Naive B cell (primary cell): ENCODE measurements around the gene RNF141. TPM values are rescaled to one million over a fixed set of nuclear protein-coding genes. Genes with fewer than 3 reads are reported as not detected.

Source experiments
- ATAC-seq, 2 donors: fragments of 150-1000 bp; cut with Tn5 transposase; 2 replicates each; pipeline ENCODE4 v1.10.0; 2021; ENCODE audit warnings: low read depth in 2 of 2, mild to moderate bottlenecking in 2 of 2, moderate library complexity in 2 of 2
- DNase-seq: peaks from one replicate; pipeline ENCODE4 v3.0.0; 2022
- H3K27ac Mint-ChIP-seq, 6 donors: one replicate each; pipeline ENCODE4 v1.8.0; 2020 to 2022; ENCODE audit warnings: mild to moderate bottlenecking in 6 of 6, mixed read lengths in 6 of 6, moderate library complexity in 5 of 6, inconsistent platforms in 2 of 6
- H3K27me3 Mint-ChIP-seq, 3 donors: one replicate each; pipeline ENCODE4 v1.8.0; 2021 to 2022; ENCODE audit warnings: mixed read lengths in 3 of 3, mild to moderate bottlenecking in 1 of 3
- H3K36me3 Mint-ChIP-seq, 2 donors: one replicate each; pipeline ENCODE4 v1.8.0; 2020 to 2022; ENCODE audit warnings: mixed read lengths in 2 of 2, inconsistent platforms in 1 of 2, mild to moderate bottlenecking in 1 of 2
- H3K4me1 Mint-ChIP-seq, 3 donors: one replicate each; pipeline ENCODE4 v1.8.0; 2020 to 2022; ENCODE audit warnings: mixed read lengths in 3 of 3, inconsistent platforms in 1 of 3, mild to moderate bottlenecking in 1 of 3, moderate library complexity in 1 of 3
- H3K4me3 Mint-ChIP-seq, 8 donors: one replicate each; pipeline ENCODE4 v1.8.0; 2020 to 2022; ENCODE audit warnings: mild to moderate bottlenecking in 8 of 8, mixed read lengths in 8 of 8, moderate library complexity in 8 of 8, inconsistent platforms in 2 of 8
- H3K9me3 Mint-ChIP-seq, 7 donors: one replicate each; pipeline ENCODE4 v1.8.0; 2020 to 2022; ENCODE audit warnings: mixed read lengths in 7 of 7, mild to moderate bottlenecking in 5 of 7, inconsistent platforms in 2 of 7, moderate library complexity in 1 of 7
- polyA plus RNA-seq, 6 donors: library from polyadenylated mRNA; unstranded; fragments of 300-500 nt; fragmentation: Illumina TruSeq; gene quantifications; one replicate each; pipeline ENCODE4 v1.2.3, GENCODE V29; 2021; ENCODE audit warnings: low read depth in 6 of 6

RNF141 gene
- polyA plus RNA-seq, 6 donors from 2014 or later = 101 to 187 (median 132) TPM

GRCh38 chr11:10573028-10573427, 32.0 kb upstream of the RNF141 start:
- H3K4me3 Mint-ChIP-seq = peak overlapping the region in 1 of 8 donors; percentile 44
- no peaks in the 10 kb centered on the region for H3K27me3 Mint-ChIP-seq
- peak overlapping the region in 2 of 6 donors; percentile 47 to 53 for H3K27ac Mint-ChIP-seq
- no peak for DNase-seq
- H3K4me1 Mint-ChIP-seq = peaks cover 44 to 68% (median 63%) of the 10 kb centered on the region in 3 donors
- peak in 1 of 2 donors; percentile 54 for ATAC-seq
- H3K9me3 Mint-ChIP-seq = no peaks in the 10 kb centered on the region
- H3K36me3 Mint-ChIP-seq = peaks cover 0 to 12% of the 10 kb centered on the region in 2 donors

GRCh38 chr11:10572533-10572932, 31.5 kb upstream of the RNF141 start:
- Mint-ChIP-seq H3K27me3 (no peaks in the 10 kb centered on the region), H3K27ac (peak overlapping the region in 2 of 6 donors; percentile 67 to 70), H3K9me3 (no peaks in the 10 kb centered on the region), H3K36me3 (peaks cover 0 to 12% of the 10 kb centered on the region in 2 donors), H3K4me1 (peaks cover 40 to 63% (median 60%) of the 10 kb centered on the region in 3 donors), H3K4me3 (peak overlapping the region in 1 of 8 donors; percentile 21)
- DNase-seq = no peak
- no peak for ATAC-seq

DNA sequence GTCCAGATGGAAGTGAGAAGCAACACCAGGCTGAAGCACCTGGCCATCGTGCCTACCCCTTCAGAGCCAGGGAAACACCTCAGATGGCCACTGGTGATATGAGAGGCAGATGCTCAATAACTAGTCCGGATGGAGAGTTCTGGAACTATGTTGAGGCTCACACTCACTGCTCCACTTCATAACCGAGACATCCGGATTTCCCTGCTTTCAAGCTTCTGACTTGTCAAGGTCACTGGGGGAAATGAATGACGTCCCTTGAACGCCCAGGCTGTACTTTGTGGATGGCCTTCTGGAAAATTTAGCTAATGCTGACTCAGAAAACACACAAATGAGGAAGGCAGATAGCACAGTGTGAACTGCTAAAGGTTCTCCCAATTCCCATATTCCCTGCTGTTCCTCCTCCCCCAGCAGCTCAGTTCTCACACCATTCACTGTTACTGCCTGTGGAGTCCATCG, 27.5 kb upstream of the RNF141 start, which contains the start of gene LYVE1:
Gene LYVE1, minus strand, starts transcription at position 180 of the 456 bp plus-strand sequence. Its CDS starts 133 bp downstream, at position 47.
- H3K27ac Mint-ChIP-seq = peak within 1 kb of the TSS in 4 of 6 donors; percentile 9 to 82 (median 46)
- no peaks in the 10 kb centered on the region for H3K27me3 Mint-ChIP-seq
- peaks cover 0 to 12% of the 10 kb centered on the region in 2 donors for H3K36me3 Mint-ChIP-seq
- DNase-seq (no peak), ATAC-seq (no peak)
- H3K9me3 Mint-ChIP-seq = peaks cover 0 to 1% (median 0%) of the 10 kb centered on the region in 7 donors
- H3K4me3 Mint-ChIP-seq = peak within 1 kb of the TSS in 1 of 8 donors; percentile 45
- H3K4me1 Mint-ChIP-seq = peaks cover 48 to 67% (median 66%) of the 10 kb centered on the region in 3 donors

DNA sequence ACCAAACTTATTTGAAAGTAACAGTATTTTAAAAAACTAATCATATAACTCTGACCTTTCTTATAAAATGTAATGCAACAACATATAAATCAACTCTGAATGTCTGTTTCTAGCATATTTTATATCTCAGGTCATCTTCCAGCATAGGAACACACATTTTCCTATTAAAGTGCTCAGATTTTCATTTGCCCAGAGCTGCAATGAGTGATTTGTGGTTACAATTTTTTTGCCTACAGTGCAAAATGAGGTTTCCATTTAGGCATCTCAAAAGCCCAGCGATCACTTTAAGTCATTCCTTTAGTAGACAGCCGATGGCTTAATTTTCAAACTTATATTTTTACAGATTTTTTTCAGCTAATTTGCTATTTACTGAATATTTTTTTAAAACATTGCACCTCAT, 26.5 kb upstream of the RNF141 start:
- Mint-ChIP-seq H3K27ac (peak overlapping the region in 3 of 6 donors; percentile 18 to 80 (median 21)), H3K9me3 (peaks cover 0 to 1% (median 0%) of the 10 kb centered on the region in 7 donors), H3K36me3 (peaks cover 0 to 12% of the 10 kb centered on the region in 2 donors), H3K4me1 (peaks cover 44 to 63% (median 63%) of the 10 kb centered on the region in 3 donors), H3K4me3 (no peak overlapping the region), H3K27me3 (no peaks in the 10 kb centered on the region)
- DNase-seq (no peak), ATAC-seq (no peak)

- H3K4me1 Mint-ChIP-seq = peaks cover 42 to 65% (median 61%) of the 10 kb centered on the region in 3 donors
- H3K4me3 Mint-ChIP-seq = no peak overlapping the region
- H3K36me3 Mint-ChIP-seq = peaks cover 0 to 8% of the 10 kb centered on the region in 2 donors
- no peak for DNase-seq
- no peaks in the 10 kb centered on the region for H3K27me3 Mint-ChIP-seq
- peaks cover 0 to 1% (median 0%) of the 10 kb centered on the region in 7 donors for H3K9me3 Mint-ChIP-seq
- ATAC-seq = no peak
- peak overlapping the region in 3 of 6 donors; percentile 57 to 73 (median 70) for H3K27ac Mint-ChIP-seq
These were observed 25.4 kb upstream of the RNF141 start for GRCh38 chr11:10566257-10566957.

GRCh38 chr11:10565493-10565892, 24.5 kb upstream of the RNF141 start:
- Mint-ChIP-seq H3K9me3 (peaks cover 0 to 1% (median 0%) of the 10 kb centered on the region in 7 donors), H3K4me1 (peaks cover 48 to 68% (median 67%) of the 10 kb centered on the region in 3 donors)

GRCh38 chr11:10564696-10565318, 23.8 kb upstream of the RNF141 start:
- H3K4me3 Mint-ChIP-seq = peak overlapping the region in 2 of 8 donors; percentile 41 to 60
- H3K27ac Mint-ChIP-seq = peak overlapping the region in 4 of 6 donors; percentile 16 to 89 (median 48)
- ATAC-seq (peak; percentile 58 to 66), DNase-seq (no peak)
- H3K27me3 Mint-ChIP-seq = no peaks in the 10 kb centered on the region
- H3K36me3 Mint-ChIP-seq = peaks cover 1 to 6% of the 10 kb centered on the region in 2 donors
- peaks cover 49 to 65% (median 64%) of the 10 kb centered on the region in 3 donors for H3K4me1 Mint-ChIP-seq
- H3K9me3 Mint-ChIP-seq = peaks cover 0 to 1% (median 0%) of the 10 kb centered on the region in 7 donors

More at GRCh38 chr11:10565493-10565892, 24.5 kb upstream of the RNF141 start:
- DNase-seq = no peak
- no peak for ATAC-seq
- Mint-ChIP-seq H3K27me3 (no peaks in the 10 kb centered on the region), H3K36me3 (peaks cover 0 to 6% of the 10 kb centered on the region in 2 donors), H3K4me3 (peak overlapping the region in 3 of 8 donors; percentile 18 to 47 (median 38)), H3K27ac (peak overlapping the region in 1 of 6 donors; percentile 82)

DNA sequence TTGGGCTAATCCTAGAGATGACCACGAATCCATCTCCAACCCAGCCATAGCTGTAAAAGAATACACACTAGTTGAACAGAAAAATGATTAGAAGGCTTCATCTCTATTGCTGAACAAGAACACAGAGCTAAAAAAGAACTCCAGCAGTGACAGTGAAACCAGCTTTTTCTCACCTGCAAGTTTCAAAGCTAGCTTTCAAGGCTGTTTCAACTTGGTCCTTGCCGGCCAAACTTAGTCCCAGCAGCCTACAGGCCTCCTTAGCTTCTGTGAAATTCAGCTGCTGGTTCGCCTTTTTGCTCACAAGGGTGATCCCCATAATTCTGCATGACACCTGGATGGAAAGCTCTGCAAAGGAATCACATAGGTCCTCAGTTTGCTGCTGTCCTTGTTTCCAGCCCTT, 23.0 kb upstream of the RNF141 start:
- H3K27ac Mint-ChIP-seq = peak overlapping the region in 2 of 6 donors; percentile 16 to 37
- no peak for ATAC-seq

DNA sequence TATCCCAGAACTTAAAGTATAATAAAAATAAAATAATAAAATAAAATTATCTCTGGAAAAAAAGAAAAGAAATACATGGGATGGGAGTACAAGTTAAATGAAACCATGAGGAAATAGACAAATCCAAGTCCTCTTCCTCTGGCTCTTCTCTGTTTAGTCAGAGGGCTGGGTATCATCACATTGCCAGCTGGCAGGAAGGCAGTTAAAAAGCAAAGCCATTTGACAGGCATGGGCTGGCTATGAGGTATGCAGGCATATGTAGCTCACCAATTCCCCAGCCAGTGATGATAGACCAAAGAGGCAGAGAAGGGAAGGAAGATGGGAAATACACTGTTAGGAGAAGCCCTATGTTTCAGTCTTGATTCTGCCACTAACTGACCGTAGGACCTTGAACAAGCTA, 21.0 kb upstream of the RNF141 start:
- ATAC-seq (no peak), DNase-seq (no peak)
- Mint-ChIP-seq H3K27ac (no peak overlapping the region), H3K27me3 (no peaks in the 10 kb centered on the region), H3K4me3 (no peak overlapping the region), H3K36me3 (peaks cover 0 to 7% of the 10 kb centered on the region in 2 donors), H3K4me1 (peaks cover 46 to 65% (median 56%) of the 10 kb centered on the region in 3 donors), H3K9me3 (peaks cover 0 to 1% (median 0%) of the 10 kb centered on the region in 7 donors)

More for the DNA sequence above, 23.0 kb upstream of the RNF141 start:
- Mint-ChIP-seq H3K36me3 (peaks cover 3 to 7% of the 10 kb centered on the region in 2 donors), H3K27me3 (no peaks in the 10 kb centered on the region), H3K9me3 (peaks cover 0 to 1% (median 0%) of the 10 kb centered on the region in 7 donors), H3K4me1 (peaks cover 50 to 68% (median 57%) of the 10 kb centered on the region in 3 donors), H3K4me3 (no peak overlapping the region)
- no peak for DNase-seq

- ATAC-seq (no peak), DNase-seq (no peak)
- Mint-ChIP-seq H3K27ac (no peak overlapping the region), H3K4me3 (no peak overlapping the region), H3K4me1 (peaks cover 46 to 65% (median 57%) of the 10 kb centered on the region in 3 donors), H3K36me3 (peaks cover 0 to 7% of the 10 kb centered on the region in 2 donors), H3K27me3 (no peaks in the 10 kb centered on the region), H3K9me3 (peaks cover 0 to 1% (median 0%) of the 10 kb centered on the region in 7 donors)
These were observed 20.2 kb upstream of the RNF141 start for GRCh38 chr11:10561043-10561818.

DNA sequence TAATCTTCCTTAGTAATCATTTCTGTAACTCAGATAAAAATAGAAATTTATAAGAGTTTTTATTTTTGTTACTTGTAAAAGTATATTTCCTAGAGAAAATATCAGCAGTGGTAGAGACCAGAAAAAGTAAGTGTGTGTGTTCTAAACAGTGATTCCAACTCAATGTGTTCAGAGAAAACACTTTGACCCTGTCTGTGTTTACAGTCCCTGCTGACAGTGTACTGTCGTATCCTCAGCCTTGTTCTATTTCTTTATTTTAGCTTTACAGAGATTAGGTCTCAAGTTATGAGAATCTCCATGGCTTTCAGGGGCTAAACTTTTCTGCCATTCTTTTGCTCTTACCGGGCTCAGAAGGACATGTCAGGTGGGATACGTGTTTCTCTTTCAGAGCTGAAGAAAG, 17.3 kb upstream of the RNF141 start:
- peaks cover 0 to 7% of the 10 kb centered on the region in 2 donors for H3K36me3 Mint-ChIP-seq
- ATAC-seq = no peak
- H3K4me3 Mint-ChIP-seq = no peak overlapping the region
- no peaks in the 10 kb centered on the region for H3K9me3 Mint-ChIP-seq
- no peak overlapping the region for H3K27ac Mint-ChIP-seq
- no peak for DNase-seq
- no peaks in the 10 kb centered on the region for H3K27me3 Mint-ChIP-seq
- peaks cover 26 to 46% (median 39%) of the 10 kb centered on the region in 3 donors for H3K4me1 Mint-ChIP-seq

DNA sequence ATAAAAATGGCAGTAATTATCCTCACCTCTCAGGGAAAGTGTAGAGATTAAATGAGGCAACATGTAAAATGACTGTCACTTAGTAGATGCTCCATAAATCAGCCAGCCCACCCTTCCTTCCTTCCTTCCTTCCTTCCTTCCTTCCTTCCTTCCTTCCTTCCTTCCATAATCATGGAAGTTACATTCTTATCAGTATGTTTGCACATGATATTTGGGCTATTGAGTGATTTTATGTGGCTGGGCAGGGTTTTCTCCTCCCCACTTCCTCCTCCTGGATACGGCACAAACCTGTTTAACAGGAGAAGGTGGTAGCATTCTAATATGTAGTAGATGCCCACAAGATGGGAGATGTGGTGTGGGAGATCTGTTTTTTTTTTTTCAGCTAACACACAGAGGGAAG, 15.6 kb upstream of the RNF141 start:
- DNase-seq = no peak

More for the DNA sequence above, 15.6 kb upstream of the RNF141 start:
- Mint-ChIP-seq H3K27me3 (no peaks in the 10 kb centered on the region), H3K36me3 (peaks cover 7 to 14% of the 10 kb centered on the region in 2 donors), H3K27ac (peak overlapping the region in 3 of 6 donors; percentile 66 to 89 (median 85)), H3K4me3 (peak overlapping the region in 2 of 8 donors; percentile 30 to 50), H3K4me1 (peaks cover 20 to 41% (median 29%) of the 10 kb centered on the region in 3 donors), H3K9me3 (peaks cover 0 to 4% (median 0%) of the 10 kb centered on the region in 7 donors)
- no peak for ATAC-seq
